HG03558 (cell line): Measurements from ENCODE around the gene NHERF2.

Experiments used
- ATAC-seq: cut with Tn5 transposase; IDR thresholded peaks from one replicate; pipeline ENCODE4 v1.9.1; 2021; ENCODE audit warnings: moderate number of reproducible peaks; ENCODE audit not compliant: unreplicated experiment; ENCODE audit errors: extremely low read depth

The NHERF2 gene

DNA sequence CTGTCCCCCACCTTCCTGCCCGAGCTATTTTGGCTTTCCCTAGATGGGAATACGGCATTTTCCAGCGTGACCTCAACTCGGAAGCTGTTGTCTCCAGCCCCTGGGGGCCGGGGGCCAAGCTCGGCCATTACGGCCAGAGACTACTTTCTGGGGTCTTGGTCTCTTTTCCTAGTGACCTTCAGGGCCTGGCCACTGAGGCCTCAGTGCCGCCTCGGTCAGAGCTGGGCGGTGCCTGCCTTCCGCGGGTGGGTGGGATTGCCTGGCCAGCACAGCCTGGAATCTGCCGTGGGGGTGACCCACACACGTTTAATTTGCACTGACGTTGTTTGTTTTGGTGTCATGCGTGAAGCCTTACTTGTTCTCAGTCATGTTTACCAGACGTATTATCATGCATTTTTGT is 50.3 kb downstream of the NHERF2 start:
- ATAC-seq, result no peak

DNA sequence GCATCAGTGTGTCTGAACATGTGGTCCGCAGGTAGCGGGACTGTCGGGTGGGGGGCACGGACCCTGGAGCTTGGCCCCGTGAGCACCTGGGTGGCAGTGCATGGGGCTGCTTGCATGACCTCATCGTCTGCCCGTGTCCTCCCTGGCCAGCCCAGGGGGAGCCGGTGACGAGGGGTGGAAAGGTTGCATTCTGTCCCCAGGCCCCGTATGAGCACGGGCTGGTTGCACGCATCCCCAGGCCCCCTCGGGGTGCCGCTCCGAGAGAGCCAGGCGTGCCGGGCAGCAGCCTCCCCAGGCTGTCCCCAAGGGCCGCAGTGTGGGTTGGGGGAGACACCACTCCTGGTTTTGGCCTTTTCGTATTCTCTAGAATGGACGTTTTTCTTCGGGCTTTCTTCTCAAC is 51.0 kb downstream of the NHERF2 start:
- ATAC-seq, result no peak

DNA sequence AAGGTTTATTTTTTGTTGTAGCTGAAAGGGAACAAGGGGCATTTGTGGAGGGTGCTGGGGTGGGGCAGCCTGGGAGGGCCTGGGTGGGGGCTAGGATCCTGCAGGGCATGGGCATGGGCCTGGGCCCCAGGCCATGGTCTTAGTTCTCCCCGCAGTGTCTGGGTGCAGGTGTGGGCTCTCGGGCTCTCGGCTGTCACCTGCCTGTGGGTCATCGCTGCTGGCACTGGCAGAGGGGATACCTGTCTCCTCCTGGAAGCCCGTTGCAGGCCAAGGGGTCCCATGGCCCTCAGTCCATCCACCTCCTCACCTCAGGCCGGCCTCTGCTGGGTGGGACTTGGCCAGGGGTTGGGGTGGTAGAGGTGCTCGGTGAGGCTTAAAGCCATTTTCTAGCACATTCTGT is 51.4 kb downstream of the NHERF2 start:
- no peak for ATAC-seq

GRCh38 chr16:2078691-2079090 is 52.0 kb downstream of the NHERF2 start:
- ATAC-seq, result no peak

DNA sequence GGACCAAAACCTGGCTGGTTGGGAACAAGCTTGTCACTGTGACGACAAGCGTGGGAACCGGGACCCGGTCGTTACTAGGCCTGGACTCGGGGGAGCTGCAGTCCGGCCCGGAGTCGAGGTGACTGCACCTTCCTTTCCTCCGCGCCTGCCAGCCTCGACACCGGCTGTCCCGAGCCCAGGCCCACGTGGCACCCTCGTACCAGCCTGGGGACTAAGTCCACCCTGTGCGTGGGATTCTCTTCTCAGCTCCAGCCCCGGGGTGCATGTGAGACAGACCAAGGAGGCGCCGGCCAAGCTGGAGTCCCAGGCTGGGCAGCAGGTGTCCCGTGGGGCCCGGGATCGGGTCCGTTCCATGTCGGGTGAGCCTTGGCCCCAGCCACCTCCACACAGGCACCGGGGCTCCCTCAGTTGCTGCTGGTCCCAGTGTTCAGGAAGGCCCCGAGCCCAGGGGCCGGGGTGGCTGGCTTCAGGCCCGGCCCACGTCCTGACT is 52.7 kb downstream of the NHERF2 start:
- ATAC-seq, result no peak

DNA sequence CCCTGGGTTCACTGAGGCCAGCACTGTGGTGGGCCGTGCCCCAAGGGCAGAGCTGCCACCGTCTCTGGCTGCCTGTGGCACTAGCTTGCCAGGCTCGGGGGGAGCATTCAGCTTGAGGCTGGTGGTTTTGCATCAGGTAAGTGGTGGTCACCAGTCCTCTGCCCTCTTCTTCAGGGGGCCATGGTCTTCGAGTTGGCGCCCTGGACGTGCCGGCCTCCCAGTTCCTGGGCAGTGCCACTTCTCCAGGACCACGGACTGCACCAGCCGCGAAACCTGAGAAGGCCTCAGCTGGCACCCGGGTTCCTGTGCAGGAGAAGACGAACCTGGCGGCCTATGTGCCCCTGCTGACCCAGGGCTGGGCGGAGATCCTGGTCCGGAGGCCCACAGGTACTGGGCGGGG is 53.3 kb downstream of the NHERF2 start:
- ATAC-seq, result no peak

DNA sequence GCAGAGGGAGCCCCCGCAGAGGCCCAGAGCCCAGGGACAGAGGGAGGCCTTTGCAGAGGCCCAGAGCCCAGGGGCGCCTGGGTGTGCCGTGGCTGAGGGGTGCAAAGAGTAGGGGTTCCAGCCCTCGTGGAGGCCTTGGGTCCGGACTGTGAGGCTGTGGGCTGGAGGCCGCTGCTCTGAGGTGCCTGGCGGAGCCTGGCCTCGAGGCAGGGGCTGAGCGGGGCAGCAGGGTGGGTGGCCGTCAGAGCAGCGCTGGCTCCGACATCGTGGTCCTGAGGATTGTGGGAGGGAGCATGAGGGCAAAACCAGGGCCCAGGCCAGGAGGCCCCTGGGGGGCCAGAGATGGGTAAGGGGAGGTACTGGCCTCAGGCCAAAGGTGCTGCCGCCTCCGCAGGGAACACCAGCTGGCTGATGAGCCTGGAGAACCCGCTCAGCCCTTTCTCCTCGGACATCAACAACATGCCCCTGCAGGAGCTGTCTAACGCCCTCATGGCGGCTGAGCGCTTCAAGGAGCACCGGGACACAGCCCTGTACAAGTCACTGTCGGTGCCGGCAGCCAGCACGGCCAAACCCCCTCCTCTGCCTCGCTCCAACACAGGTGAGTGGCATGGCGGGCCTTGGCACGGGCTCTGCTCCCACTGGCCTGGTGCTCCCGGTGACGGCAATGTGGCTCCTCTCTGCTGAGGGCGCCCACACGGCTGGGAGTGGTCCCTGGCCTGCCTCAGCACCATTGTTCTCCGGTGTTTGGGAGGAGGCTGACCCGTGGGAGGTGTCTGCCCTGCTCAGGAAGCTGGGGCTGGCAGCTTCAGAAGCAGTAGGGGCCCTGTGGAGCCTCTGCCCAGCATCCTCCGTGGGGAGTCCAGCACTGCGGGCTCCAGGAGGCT is 54.7 kb downstream of the NHERF2 start:
- ATAC-seq, result no peak

- no peak for ATAC-seq
Measured at GRCh38 chr16:2082171-2082982, 55.7 kb downstream of the NHERF2 start.

GRCh38 chr16:2082983-2083364 is 56.3 kb downstream of the NHERF2 start:
- no peak for ATAC-seq

DNA sequence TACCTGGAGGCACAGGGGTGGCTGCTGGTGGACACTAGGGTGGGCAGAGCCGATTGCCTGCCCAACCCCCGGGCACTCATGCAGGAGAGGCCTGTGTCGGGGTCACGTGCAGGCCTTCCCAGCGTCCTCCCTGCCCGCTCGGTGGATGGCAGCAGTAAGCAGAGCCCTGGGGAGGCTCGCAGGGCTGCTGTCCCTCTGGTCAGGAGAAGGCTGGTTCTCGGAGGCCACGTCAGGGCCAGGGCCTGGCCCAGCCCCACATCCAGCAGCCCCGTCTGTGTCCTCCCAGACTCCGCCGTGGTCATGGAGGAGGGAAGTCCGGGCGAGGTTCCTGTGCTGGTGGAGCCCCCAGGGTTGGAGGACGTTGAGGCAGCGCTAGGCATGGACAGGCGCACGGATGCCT is 56.7 kb downstream of the NHERF2 start:
- no peak for ATAC-seq

DNA sequence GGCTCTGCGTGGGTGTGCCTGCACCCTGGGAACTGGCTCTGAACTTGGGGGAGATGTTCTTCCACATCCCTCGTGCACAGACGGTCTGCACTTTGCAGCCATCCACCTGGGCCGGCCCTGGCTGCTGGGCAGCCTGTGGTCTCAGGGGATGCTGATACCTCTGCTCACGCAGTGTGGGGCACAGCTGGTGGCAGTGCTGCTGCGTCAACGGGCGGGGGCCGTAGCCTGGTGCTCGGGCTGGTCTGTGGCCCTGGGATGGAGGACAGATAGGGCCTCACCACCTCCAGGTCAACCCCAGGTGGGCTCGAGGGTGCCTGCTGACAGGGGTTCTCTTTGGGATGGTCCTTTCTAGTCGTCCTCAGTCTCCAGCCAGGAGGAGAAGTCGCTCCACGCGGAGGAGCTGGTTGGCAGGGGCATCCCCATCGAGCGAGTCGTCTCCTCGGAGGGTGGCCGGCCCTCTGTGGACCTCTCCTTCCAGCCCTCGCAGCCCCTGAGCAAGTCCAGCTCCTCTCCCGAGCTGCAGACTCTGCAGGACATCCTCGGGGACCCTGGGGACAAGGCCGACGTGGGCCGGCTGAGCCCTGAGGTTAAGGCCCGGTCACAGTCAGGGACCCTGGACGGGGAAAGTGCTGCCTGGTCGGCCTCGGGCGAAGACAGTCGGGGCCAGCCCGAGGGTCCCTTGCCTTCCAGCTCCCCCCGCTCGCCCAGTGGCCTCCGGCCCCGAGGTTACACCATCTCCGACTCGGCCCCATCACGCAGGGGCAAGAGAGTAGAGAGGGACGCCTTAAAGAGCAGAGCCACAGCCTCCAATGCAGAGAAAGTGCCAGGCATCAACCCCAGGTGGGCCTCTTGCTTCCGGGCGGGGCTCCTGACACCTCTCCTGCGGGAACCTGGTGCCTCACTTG is 57.4 kb downstream of the NHERF2 start:
- no peak for ATAC-seq

- no peak for ATAC-seq
Measured at GRCh38 chr16:2084895-2085625, 58.4 kb downstream of the NHERF2 start.

DNA sequence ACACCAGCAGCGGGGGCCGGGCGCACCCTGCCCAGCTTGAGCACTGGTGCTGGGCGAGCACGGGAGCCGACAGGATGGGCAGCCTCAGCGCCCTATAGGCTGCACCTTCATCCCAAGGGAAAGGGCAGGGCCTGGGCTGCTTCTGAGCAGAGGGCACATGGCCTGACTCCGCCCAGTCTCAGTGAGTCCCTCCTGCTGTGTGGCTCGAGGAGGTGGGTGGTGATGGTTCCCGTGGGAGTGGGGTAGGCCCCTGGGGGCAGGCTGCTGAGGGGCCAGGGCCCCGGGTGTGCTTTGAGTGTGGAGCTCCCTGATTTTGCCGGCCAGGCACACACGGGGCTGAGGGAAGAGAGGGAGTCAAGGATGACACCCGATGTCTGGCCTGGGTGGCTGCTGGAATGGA is 59.0 kb downstream of the NHERF2 start:
- no peak for ATAC-seq

- ATAC-seq, result no peak
Measured at GRCh38 chr16:2086106-2086742, 59.5 kb downstream of the NHERF2 start.

DNA sequence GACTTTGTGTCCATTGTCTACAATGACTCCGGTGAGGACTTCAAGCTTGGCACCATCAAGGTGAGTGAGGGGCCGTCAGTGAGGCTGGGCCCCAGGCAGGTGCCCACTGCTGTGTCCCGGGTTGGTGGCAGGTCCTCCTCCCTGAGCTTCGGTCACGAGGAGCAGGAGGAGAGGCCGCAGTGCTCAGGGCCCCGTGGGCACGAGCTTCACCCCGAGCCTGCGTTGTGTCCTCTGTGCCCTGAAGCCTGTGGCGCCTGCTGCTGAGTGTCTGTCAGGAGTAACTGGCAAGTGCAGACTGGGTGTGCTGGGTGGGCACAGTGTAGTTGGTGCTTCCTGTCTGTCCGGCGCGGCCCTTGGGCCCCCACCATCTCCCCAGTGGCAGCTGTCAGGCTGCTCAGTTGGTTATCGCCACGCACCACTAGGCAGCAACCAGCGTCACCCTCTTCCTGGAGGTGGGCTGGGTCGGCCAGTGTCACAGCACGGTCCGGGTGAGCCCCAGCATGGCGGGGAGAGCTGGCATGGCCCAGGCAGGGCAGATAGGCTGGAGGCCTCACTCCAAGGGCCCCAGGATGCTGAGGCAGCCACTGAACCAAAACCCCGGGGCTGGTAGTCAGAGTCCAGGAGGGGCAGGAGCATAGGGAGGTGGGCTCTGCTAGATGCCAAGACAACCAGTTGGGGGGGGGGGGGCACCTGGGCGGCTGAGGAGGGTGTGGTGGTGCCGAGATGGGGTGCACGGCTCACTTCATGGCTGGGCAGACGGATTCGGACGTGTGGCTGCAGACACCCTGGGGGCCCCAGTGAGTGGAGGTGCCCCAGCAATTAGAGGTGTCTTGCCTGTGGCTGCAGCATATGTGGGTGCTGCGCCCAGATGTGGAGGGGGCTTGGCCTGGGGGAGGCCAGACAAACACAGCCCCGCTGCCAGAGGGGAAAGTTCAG is 60.4 kb downstream of the NHERF2 start:
- ATAC-seq, result no peak

DNA sequence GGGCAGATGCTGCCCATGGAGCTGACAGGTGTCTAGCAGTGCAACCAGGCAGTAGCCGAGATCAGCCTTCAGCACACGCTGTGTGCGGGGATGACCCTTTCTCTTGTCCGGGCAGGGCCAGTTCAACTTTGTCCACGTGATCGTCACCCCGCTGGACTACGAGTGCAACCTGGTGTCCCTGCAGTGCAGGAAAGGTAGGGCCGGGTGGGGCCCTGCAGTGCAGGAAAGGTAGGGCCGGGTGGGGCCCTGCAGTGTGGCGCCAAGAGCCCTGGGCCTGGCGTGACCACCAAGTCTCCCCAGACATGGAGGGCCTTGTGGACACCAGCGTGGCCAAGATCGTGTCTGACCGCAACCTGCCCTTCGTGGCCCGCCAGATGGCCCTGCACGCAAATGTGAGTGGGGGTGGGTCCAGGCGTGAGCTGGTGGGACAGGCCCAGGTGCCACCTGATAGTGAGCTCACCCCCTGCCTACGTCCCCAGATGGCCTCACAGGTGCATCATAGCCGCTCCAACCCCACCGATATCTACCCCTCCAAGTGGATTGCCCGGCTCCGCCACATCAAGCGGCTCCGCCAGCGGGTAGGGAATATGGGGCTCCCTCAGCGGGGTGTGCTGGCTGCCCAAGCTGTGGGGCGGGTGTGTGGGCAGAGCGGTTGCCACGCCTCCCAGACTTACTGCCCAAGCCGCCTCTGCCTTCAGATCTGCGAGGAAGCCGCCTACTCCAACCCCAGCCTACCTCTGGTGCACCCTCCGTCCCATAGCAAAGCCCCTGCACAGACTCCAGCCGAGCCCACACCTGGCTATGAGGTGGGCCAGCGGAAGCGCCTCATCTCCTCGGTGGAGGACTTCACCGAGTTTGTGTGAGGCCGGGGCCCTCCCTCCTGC is 61.3 kb downstream of the NHERF2 start:
- no peak for ATAC-seq
